Lower lobe of right lung (tissue), 2 donors: ENCODE results near the gene MTMR1. TPM values are rescaled to one million over a fixed set of nuclear protein-coding genes. Genes with fewer than 3 reads are reported as not detected.

ENCODE experiments used
- ATAC-seq, 2 donors: fragments of 200-7000 bp; cut with Tn5 transposase; one replicate each; pipeline ENCODE4 v1.9.1; 2020 to 2022; ENCODE audit warnings: mild to moderate bottlenecking in 2 of 2, moderate library complexity in 2 of 2
- DNase-seq: peaks from one replicate; pipeline ENCODE4 v3.0.0-alpha.2; 2020
- H3K27ac ChIP-seq: fragments of 200-600 bp; one replicate; pipeline ENCODE4 v1.8.0; 2022
- H3K27me3 ChIP-seq: fragments of 200-600 bp; one replicate; pipeline ENCODE4 v1.8.0; 2022; ENCODE audit warnings: low read depth
- H3K36me3 ChIP-seq: fragments of 200-600 bp; one replicate; pipeline ENCODE4 v1.8.0; 2022; ENCODE audit warnings: mild to moderate bottlenecking
- H3K4me1 ChIP-seq: fragments of 200-600 bp; one replicate; pipeline ENCODE4 v1.8.0; 2022
- H3K4me3 ChIP-seq: fragments of 200-600 bp; one replicate; pipeline ENCODE4 v1.8.0; 2022; ENCODE audit warnings: mild to moderate bottlenecking
- H3K9me3 ChIP-seq: fragments of 200-600 bp; one replicate; pipeline ENCODE4 v1.8.0; 2022
- intact Hi-C: fragments of 100-400 bp; cut with DNase I; formaldehyde crosslinking; loops from one replicate; pipeline ENCODE4 v1.11.0; 2022
- total RNA-seq: library from RNA; stranded (reverse); fragmentation: NEBNext Ultra II Directional; extraction: Animal tissue kit (Norgen Biotek cat#: 25700); gene quantifications from one replicate; pipeline ENCODE4 v1.2.1, GENCODE V29; 2021
- TF ChIP-seq, protein P1 (sequence below): fragments of 200-600 bp; IDR thresholded peaks from one replicate; pipeline ENCODE4 v1.8.0; 2022; ENCODE audit warnings: antibody characterized with exemption, mild to moderate bottlenecking
- donor health status: DM: no; HTN: yes; CAD: no; lungs with severe emphysema.

The MTMR1 gene
- total RNA-seq, 1 donor from 2014 or later, result 22.4 TPM

DNA sequence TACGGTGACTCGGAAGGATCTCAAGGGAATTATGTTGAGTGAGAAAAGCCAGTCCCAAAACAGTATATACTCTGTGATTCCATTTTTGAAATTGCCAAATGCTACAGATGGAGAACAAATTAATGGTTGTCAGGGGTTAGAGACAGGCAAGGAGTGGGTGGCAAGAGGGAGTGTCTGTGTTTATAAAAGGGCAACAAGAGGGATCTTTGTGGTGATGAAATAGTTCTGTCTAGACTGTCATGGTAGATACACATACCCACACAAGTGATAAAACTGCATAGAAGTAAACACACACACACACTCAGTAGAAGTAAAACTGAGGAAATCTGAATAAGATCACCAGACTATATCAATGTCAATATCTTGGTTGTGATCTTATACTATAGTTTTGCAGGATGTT is 112.5 kb downstream of the MTMR1 start:
- no peak for DNase-seq
- intact Hi-C loops, result no loop called here
- no peaks in the 10 kb centered on the region for H3K4me1 ChIP-seq
- no peak for ATAC-seq
- H3K36me3 ChIP-seq, result no peaks in the 10 kb centered on the region
- TF ChIP-seq, protein P1, sequence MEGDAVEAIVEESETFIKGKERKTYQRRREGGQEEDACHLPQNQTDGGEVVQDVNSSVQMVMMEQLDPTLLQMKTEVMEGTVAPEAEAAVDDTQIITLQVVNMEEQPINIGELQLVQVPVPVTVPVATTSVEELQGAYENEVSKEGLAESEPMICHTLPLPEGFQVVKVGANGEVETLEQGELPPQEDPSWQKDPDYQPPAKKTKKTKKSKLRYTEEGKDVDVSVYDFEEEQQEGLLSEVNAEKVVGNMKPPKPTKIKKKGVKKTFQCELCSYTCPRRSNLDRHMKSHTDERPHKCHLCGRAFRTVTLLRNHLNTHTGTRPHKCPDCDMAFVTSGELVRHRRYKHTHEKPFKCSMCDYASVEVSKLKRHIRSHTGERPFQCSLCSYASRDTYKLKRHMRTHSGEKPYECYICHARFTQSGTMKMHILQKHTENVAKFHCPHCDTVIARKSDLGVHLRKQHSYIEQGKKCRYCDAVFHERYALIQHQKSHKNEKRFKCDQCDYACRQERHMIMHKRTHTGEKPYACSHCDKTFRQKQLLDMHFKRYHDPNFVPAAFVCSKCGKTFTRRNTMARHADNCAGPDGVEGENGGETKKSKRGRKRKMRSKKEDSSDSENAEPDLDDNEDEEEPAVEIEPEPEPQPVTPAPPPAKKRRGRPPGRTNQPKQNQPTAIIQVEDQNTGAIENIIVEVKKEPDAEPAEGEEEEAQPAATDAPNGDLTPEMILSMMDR, result no peak
- H3K27me3 ChIP-seq, result no peaks in the 10 kb centered on the region
- no peak overlapping the region for H3K27ac ChIP-seq
- H3K4me3 ChIP-seq, result no peak overlapping the region
- no peaks in the 10 kb centered on the region for H3K9me3 ChIP-seq

DNA sequence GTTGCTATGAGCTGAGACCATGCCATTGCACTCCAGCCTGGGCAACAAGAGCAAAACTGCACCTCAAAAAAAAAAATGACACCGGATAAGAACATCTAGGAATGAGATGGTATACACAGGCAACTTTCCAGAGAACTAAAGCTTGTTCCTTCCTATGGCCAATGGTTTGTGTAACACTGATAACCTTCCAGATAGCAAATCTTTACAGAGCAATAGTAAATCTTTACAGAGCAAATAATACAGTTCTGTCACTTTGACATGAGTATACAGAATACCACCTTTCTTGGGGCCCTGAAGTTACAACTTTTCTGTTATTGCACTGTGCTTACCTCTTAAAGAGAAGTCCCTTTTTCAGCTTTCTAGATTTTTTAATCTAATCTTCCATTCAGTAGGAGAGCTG is 113.6 kb downstream of the MTMR1 start:
- Histone ChIP-seq H3K27ac (no peak overlapping the region), H3K4me3 (no peak overlapping the region), H3K9me3 (no peaks in the 10 kb centered on the region), H3K4me1 (no peaks in the 10 kb centered on the region), H3K27me3 (no peaks in the 10 kb centered on the region), H3K36me3 (no peaks in the 10 kb centered on the region)
- TF ChIP-seq, protein P1, result no peak
- no peak for DNase-seq
- intact Hi-C loops, result no loop called here
- no peak for ATAC-seq

DNA sequence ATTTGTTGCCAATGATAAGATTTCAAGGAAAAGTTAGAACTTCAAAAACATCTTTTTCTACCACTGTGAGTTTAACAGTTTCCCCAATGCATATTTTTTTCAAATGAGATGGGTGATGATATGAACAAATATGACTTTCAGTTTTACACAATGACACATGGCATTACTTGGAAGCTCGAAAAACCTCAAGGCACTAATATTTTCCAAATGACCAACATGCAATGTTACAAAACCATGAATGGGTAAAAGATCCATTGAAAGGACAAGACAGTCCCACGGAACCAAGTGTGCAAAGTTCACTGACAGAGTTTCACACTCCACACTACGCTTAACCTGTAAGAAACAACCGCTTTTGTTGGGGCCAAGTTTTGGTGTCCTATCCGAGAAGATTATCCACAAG is 120.7 kb downstream of the MTMR1 start:
- H3K4me3 ChIP-seq, result no peak overlapping the region
- no peak for DNase-seq
- H3K36me3 ChIP-seq, result no peaks in the 10 kb centered on the region
- H3K4me1 ChIP-seq, result no peaks in the 10 kb centered on the region
- intact Hi-C loops, result no loop called here
- H3K27me3 ChIP-seq, result no peaks in the 10 kb centered on the region
- TF ChIP-seq, protein P1, result no peak
- H3K27ac ChIP-seq, result no peak overlapping the region
- H3K9me3 ChIP-seq, result no peaks in the 10 kb centered on the region
- ATAC-seq, result no peak

Other genes starting within 250 kb of the MTMR1 start
- 29.7 TPM for gene MTM1, start 124.8 kb upstream of the MTMR1 start, total RNA-seq
- gene CD99L2, start 205.3 kb downstream of the MTMR1 start, total RNA-seq, result 33.2 TPM